Retinal pigment epithelial cell (primary cell): ENCODE results near the gene FLNC.

Experiments used
- DNase-seq: peaks from one replicate; pipeline ENCODE4 v3.0.0-alpha.2; 2010; ENCODE audit warnings: low read depth
- H3K4me3 ChIP-seq: 2 replicates; pipeline ENCODE4 v1.5.1; 2011; ENCODE audit warnings: mild to moderate bottlenecking, low read length, control low read depth, moderate library complexity
- TF ChIP-seq, protein P1 (sequence below): conservative IDR thresholded peaks from 2 replicates; pipeline ENCODE4 v1.5.1; 2011; ENCODE audit warnings: low read depth, low read length, control low read depth, inconsistent platforms

The FLNC gene

DNA sequence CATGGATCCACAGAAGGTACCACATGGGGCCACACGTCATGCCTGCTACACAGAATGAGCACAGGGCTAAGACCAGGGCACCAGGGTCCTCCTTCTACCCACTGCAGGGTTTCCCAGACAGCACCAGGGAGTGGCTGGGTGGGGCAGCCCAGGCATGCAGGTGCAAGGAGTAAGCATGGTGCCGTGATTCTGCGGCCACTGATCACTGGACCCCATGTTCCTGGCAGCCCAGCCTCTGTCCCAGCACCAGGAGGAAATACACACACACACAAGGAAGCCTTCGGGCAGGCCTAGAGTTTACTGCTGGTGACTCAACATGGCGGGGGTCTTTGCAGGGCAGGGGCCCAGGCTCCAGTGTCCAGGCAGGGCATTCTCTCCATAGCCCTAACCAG lies 46.4 kb downstream of the FLNC start:
- no peak overlapping the region for H3K4me3 ChIP-seq
- TF ChIP-seq, protein P1, sequence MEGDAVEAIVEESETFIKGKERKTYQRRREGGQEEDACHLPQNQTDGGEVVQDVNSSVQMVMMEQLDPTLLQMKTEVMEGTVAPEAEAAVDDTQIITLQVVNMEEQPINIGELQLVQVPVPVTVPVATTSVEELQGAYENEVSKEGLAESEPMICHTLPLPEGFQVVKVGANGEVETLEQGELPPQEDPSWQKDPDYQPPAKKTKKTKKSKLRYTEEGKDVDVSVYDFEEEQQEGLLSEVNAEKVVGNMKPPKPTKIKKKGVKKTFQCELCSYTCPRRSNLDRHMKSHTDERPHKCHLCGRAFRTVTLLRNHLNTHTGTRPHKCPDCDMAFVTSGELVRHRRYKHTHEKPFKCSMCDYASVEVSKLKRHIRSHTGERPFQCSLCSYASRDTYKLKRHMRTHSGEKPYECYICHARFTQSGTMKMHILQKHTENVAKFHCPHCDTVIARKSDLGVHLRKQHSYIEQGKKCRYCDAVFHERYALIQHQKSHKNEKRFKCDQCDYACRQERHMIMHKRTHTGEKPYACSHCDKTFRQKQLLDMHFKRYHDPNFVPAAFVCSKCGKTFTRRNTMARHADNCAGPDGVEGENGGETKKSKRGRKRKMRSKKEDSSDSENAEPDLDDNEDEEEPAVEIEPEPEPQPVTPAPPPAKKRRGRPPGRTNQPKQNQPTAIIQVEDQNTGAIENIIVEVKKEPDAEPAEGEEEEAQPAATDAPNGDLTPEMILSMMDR = no peak
- no peak for DNase-seq

DNA sequence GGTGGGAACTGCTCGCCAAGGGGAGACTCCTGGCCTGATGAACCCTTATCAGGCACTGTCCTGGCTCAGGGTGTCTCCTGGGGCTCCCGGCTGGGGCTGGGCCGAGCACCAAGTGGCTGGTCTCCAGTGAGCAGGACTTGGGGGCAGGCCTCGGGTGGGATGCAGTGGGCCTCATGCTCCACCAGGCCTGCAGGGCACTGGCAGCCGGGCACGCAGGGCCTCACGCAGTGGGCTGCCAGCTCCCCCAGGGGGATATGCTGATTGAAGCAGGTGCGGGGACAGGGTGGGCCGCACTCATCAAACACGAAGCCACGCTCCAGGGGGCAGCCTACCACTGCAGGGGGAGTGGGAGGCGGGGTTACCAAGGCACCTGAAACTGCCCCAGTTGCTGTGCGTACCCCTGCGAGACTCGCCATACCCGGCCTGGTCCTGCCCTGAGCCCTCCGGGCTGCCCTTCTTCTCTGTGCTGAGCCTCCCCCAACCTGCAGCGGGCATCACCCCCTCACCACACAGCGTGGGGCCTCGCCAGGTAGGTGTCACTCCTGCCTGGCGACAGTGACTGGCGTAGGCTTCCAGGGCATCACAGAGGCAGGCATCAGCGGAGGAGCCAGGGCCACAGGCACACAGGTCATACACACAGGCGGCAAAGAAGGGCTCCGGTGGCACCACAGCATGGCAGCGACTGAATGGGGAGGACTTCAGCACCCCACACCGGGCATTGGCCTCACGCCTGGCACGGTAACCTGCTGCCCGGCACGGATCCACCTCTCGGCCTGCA lies 47.0 kb downstream of the FLNC start:
- DNase-seq = no peak
- H3K4me3 ChIP-seq = no peak overlapping the region
- TF ChIP-seq, protein P1 = no peak

DNA sequence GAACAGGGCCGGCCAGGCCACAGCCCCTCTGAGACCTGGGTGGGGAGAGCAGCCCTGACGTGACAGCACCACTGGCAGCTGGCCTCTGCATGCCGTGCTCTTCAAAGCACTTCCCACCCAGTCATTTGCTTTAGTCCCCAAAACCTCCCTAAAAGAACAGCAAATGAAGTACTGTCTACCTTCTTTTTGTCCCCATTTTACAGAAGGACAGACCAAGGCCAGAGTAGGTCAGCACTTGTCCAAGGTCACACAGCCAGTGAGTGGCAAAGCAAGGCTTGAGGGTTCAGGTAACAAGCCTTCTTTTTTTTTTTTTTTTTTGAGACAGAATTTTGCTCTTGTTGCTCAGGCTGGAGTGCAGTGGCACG lies 47.5 kb downstream of the FLNC start:
- no peak for DNase-seq
- TF ChIP-seq, protein P1 = no peak
- H3K4me3 ChIP-seq = no peak overlapping the region

DNA sequence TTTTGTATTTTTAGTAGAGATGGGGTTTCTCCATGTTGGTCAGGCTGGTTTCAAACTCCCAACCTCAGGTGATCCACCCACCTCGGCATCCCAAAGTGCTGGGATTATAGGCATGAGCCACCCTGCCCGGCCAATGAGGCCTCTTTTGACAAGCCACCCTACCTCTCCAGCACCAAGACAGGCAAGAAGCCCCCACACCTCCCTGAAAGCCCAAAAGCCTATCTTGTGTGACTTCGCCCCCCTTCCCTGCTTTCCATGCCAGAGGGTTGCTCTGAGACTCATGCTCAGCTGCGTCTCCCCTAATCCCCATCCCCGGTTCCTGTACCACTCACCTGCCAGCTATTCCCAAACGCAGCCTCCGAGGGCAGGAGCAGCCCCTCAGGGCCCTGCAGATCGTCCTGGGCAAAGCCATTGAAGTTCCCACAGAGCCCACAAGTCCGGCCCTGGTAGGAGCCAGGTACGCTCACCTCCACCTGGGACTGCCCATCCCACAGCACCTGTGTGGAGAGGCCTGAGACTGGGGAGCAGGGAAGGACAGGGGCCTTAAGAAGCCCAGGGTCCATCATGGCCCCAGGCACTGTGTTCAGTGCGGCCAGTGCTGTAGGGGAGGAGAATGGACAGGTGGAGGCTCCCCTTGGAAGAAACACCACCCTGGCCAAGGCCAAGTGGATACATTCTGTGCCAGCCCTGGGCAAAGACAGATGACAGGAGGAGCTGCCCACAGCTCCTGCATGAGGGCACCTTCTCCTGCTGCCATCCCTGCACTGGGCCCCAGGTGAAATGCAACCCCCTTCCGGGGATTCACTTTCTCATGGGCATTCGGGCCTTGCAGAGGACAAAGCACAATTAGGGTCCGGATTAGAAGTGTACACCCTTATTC lies 48.3 kb downstream of the FLNC start:
- no peak overlapping the region for H3K4me3 ChIP-seq
- TF ChIP-seq, protein P1 = no peak
- no peak for DNase-seq

DNA sequence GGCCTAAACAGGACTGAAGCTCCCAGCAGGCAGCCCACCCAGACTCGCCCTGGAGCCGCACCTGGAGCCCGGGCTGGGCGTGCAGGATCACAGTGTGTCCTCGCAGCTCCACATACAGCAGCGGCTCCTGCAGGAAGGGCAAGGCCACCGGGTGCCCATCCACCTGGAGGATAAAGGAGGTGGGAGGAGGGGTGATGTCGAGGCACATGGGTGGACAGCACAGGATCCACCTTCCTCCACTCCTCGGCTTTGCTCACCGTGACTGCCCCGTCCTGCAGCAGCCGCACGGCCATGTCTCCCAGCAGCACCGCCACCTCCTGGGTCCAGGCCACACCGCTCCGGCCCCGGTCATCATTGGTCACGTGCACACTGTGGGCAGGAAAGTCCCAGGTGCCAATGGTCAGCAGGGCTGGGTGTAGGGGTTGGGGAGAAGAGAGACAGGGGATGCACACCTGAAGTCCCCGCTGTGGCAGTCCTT lies 49.3 kb downstream of the FLNC start:
- TF ChIP-seq, protein P1 = no peak
- no peak for DNase-seq
- no peak overlapping the region for H3K4me3 ChIP-seq

DNA sequence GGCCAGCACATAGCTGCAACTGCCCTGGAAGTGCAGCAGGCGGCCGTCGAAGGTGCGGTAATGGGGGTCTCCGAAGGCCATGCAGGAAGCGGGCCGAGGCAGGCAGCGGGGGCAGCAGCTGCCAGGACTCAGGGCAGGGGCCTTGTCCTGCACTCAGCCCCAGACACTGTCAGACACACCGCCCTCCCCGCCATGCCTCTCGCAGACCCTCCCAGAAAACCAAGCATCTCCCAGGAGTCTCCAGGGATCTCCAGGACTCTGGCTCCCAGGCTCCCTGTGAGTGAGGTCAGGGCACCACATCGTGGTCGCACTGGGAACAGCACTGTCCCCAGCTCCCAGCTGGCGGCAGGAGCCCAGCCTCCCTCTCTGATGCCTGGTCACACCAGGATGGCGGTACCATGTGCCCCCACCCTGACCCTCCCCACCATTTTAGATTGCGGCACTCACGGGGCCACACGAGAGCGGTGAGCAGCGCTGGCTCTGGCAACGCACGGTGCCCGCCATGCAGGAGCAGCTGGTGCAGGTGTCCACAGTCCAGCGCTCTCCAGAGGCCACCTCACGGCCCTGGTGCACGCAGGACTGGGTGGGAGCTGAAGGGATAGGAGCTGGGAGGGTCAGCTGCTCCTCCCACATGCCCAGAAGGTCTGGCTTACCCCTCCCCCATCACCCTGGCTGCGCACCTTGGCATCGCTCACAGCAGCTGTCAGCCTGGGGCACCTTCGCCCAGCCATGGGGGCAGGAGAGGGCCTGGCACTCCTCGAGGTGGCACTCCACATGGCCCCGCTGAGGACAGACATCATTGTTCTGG lies 49.9 kb downstream of the FLNC start:
- TF ChIP-seq, protein P1 = peak; percentile 83
- H3K4me3 ChIP-seq = no peak overlapping the region
- no peak for DNase-seq
